ENCODE measurements around the gene B4GALNT4.
"Not testable (repeated sequence)": the region's sequence is repeated elsewhere in the genome, so short reads cannot be mapped to it uniquely, and the experiment has no call there.

B4GALNT4 gene

DNA sequence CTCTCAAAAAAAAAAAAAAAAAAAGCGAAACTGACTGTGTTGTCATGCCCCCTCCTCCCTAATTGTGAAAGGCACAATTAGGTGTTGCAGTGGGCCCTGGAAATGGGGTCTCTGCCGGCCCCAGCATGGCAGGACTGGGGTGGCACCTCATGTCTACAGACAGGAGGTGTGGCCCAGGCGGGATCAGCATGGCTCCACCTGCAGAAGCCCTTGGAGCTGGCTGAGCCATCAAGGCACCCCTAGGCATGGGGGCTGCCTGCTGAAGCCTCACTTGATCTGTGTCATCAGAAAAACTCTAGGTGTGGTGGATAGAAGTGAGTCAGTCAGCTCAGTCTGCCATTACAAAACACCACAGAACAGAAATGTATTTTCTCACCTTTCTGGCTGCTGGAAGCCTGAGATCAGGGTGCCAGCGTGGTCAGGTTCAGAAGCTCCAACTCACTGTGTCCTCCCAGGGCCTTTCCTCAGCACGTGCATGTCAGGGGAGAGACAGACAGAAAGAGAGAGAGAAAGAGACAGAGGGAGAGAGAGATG lies 10.1 kb upstream of the B4GALNT4 start:
- peak; percentile 25 for DNase-seq (ENCODE audit: low spot score)

DNA sequence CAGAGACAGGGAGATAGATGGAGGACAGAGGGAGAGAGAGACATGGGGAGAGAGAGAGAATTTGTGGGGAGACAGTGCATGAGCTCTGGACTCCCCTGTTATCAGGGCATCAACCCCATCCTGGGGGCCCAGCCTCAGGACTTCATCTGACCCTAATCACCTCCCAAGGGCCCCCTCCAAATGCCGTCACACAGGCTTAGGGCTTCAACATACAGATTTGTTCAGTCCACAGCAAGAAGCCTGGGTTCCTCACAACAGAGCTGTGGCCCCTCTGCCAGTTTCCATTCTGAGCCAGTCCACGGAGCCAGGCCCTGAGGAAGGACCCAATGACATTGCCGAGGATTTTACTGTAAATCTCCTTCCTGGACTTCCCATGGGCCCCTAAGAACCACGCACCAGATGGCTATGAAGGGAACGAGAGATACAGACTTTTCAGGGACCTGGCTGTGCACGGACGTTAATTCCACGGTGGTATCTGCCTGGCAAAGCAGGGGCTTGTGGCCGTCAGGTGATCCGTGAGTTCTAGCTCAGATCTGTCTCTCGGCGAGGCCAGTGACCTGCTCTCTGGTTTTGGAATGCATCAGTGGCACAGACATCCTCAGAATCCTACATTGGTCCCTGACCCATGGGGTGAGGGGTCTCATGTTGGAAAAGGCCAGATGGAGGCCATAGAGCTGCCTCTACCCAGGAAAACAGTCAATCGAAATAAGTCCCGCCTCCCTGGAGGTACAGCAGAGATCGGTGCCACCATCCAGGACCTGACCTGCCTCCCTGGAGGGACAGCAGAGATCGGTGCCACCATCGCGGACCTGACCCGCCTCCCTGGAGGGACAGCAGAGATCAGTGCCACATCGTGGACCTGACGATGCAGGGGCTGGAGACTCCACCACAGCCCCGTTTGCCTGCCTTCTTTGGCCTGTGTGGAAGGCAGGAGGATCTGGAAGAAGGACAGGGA lies 8.7 kb upstream of the B4GALNT4 start:
- DNase-seq (ENCODE audit: low spot score), result no peak

DNA sequence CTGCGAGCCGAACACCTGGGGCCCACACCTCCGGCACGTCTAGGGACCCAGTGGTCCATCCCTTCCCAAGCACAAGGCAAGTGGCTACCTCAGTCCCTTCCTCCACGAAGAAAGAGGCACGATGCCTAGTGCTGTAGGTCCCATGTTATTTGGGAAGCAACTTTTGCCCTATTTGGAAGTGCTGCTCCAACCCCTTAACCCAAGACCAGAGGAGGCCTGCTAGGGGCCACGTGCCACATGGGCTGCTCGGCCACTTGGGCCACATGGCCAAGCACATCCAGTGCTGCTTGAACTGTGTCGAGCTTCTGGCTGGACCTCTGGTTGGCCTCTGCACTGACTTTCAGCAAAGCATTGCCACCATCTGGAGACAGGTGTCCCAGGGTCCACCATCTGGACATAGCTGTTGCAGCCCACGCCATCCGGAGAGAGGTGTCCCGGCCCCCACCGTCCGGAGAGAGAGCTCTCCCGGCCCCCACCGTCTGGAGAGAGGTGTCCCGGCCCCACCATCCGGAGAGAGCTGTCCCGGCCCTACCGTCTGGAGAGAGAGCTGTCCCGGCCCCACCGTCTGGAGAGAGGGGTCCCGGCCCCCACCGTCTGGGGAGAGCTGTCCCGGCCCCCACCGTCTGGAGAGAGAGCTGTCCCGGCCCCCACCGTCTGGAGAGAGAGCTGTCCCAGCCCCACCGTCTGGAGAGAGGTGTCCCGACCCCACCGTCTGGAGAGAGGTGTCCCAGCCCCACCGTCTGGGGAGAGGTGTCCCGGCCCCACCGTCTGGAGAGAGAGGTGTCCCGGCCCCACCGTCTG lies 6.5 kb upstream of the B4GALNT4 start:
- no peak for DNase-seq (ENCODE audit: low spot score)

DNA sequence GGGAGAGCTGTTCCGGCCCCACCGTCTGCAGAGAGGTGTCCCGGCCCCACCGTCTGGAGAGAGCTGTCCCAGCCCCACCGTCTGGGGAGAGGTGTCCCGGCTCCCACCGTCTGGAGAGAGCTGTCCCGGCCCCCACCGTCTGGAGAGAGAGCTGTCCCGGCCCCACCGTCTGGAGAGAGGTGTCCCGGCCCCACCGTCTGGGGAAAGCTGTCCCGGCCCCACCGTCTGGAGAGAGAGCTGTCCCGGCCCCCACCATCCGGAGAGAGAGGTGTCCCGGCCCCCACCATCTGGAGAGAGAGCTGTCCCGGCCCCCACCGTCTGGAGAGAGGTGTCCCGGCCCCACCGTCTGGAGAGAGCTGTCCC lies 5.9 kb upstream of the B4GALNT4 start:
- not testable (repeated sequence) for DNase-seq (ENCODE audit: low spot score)

DNA sequence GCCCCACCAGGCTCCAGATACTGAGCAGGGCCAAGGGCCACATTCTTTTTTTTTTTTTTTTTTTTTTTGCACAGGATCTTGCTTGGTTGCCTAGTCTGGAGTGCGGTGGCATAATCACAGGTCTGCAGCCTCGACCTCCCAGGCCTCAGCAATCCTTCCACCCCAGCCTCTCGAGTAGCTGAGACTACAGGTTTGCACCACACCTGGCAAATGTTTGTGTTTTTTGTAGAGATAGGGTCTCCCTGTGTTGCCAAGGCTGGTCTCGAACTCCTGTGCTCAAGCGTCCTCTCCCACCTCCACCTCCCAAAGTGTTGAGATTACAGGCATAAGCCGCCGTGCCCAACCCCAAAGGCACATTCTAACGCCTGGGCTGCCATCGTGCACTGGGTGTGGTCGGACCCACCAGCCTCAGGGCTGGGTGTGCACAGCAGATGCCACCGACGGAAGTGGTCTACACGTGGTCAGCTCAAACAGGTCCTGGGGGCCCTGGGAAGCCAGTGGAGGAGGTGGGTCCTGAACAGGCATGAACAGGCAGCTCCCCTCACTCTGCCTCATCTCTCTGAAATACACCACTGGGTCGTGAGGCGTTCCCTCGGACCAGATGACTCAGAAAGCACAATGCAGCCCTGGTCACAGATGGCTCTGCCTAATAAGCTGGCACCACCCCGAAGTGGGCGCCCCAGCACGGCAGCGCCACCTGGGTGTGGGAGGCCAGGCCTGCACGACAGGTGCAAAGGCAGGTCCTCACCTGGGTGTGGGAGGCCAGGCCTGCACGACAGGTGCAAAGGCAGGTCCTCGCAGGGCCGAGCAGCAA lies 5.1 kb upstream of the B4GALNT4 start:
- DNase-seq (ENCODE audit: low spot score), result peak; percentile 53

DNA sequence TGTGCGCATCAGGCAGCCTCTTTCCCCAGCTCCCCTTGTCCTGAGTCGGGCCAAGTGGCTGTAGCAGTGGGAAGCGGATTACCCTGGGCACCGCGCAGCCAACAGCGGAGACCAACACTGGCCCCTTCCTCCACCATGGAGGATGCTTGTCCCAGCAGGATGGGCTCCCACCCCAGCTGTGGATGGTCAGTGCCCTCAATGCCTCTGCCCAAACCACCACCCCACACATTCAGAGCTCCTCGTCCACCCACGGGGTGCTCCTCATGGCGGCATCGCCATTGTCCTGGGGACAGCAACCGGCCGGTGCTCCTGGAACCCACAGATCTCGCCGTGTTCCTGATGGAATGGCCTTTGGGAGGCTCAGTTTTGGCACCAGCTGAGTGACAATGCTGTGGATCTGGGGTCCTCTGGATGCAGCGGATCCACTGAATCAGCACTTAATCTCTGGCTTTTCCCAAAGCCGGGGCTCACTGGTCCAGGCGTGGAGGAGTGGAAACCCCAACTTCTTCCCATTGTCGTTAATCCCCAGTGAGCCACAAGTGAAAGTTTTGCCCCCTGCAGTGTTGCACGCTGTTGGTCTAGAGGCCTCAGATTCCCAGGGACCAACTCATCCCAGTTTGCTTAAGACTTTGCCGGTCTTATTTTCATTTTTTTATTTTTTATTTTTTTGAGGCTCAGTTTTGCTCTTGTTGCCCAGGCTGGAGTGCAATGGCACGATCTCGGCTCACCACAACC lies 4.1 kb upstream of the B4GALNT4 start:
- DNase-seq (ENCODE audit: low spot score), result no peak

DNA sequence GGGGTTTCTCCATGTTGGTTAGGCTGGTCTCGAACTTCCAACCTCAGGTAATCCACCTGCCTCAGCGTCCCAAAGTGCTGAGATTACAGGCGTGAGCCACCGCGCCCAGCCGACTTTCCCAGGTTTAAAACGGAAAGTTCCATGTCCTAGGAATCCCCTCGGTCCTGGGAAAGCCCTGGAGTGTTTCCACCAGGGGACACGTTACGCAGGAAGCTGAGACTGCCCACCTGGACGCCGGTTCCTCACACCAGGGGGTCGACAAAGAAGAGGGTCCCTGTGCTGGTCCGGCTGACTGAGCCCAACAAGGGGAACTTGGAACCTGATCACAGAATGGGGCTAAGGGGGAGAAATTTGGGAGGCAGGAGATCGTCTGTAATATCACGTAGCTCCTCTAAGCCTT lies 3.5 kb upstream of the B4GALNT4 start:
- no peak for DNase-seq (ENCODE audit: low spot score)

DNA sequence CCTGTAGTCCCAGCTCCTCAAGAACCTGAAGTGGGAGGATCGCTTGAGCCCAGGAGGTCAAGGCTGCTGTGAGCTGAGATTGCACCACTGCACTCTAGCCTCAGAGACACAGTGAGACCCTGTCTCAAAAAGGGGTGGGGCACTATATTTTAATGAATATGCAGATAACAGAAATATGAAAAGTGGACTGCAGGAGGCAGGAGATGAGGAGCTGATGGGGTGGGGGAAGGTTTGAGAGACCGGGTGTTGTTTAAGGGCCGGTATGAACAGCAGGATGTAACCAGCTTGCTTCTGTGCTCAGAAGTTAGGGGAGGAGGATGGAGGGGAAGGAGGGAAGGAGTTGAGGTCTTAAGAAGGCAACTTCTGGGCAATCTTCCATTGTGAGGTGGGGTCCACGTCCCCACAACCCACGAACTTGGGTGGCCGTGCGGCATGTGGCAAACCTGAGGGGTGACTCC lies 1.3 kb upstream of the B4GALNT4 start:
- DNase-seq (ENCODE audit: low spot score), result no peak

DNA sequence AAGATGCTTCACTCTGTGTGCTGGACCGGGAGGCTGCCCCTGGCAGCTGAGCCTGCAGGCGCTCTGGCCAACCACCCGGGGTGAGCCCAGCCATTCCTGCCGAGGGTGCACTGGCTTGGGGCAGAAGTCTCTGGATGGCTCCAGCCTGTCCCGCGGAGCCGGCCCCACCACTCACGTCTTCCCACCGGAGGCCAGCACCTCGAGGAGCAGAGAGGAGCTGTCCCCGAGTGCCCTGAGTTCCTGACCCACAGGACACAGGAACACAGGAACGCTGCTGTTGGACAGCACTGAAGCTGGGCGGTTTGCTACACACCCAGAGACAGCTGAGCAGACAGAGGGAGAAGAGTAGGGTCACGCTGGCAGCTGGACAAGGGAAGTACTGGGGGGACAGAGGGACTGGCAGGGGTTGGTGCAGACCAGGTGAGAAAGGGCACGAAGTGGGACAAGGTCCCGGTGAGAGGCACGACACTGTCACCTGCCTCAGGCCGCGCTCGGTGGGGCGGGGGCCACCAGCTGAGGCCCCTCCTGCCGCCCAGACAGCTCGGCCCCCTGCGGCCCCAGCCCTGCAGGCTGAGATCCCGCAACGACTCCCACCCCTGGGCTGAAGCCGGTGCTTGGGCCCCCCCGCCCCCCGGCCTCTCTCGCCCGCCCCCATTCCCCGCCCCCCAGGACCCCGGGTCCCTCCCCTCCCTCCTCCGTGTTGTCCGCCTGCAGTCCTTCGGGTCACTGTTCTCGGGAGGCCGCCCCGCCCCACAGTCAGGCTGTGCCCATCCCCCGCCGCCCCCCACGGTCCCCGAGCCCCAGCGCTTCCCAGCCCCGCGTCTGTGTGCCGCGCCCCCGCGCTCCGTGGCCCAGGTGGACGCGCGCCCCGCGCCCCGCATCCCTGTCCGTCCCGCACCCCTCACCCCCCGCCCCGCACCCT lies 624 bp upstream of the B4GALNT4 start:
- no peak for DNase-seq (ENCODE audit: low spot score)

DNA sequence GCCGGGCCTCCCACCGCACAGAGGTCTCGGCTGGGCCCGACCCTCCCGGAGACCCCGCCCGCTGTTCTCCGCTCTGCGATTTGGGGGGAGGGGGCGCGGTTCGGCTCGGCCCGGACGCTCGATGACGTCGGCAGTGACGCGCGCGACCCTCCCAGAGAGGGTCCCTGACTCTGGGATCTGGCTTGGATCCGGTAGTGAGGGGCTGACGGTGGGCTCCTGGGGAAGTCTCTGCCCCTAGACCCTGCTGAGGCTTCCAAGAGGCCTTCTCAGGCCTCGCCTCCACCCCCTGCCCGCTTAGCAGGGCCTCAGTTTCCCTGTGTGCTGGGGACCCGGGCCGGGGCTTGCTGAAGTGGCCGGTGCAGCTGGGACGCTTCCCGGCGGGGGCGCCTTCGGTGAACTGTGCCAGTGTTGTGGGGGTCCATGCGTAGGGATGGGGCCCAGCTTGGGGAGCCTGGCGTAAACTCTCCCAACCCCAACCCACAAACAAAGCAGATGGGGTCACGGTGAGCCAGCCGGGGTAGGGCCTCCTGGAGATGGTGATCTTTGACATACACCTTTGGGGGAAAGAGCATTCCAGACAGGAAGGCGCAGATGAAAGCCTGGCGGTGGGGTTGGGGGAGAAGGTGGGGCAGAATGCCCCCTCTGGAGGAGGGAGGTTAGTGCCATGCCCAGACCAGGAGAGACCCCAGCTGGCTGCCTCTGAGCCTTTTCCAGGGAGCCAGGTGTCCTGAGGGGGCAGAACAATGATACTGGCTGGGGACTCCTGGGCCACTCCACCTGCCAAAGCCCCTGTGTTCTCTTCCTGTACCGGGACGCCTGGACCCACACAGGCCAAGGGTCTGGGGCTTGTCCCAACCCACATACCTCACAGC lies 1.0 kb downstream of the B4GALNT4 start:
- no peak for DNase-seq (ENCODE audit: low spot score)

DNA sequence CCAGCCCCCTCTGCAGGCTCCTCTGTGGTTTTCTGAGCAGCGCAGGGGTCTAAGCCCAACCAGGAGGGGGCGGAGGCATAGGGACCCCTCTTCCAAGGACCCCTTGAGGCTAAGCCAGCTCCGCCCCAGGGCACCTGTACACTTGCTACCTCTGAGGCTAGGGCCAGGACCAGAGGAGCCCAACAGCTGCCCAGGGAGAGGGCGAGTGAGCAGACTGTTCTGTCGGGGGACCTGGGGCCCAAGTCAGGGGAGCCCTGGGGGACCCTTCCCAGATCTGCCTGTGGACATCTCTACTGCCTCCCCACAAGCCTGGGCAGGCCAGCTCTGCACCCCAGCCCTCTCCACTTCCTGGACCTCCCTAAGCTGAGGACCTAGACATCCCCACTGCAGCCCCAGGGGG lies 1.8 kb downstream of the B4GALNT4 start:
- DNase-seq (ENCODE audit: low spot score), result no peak

DNA sequence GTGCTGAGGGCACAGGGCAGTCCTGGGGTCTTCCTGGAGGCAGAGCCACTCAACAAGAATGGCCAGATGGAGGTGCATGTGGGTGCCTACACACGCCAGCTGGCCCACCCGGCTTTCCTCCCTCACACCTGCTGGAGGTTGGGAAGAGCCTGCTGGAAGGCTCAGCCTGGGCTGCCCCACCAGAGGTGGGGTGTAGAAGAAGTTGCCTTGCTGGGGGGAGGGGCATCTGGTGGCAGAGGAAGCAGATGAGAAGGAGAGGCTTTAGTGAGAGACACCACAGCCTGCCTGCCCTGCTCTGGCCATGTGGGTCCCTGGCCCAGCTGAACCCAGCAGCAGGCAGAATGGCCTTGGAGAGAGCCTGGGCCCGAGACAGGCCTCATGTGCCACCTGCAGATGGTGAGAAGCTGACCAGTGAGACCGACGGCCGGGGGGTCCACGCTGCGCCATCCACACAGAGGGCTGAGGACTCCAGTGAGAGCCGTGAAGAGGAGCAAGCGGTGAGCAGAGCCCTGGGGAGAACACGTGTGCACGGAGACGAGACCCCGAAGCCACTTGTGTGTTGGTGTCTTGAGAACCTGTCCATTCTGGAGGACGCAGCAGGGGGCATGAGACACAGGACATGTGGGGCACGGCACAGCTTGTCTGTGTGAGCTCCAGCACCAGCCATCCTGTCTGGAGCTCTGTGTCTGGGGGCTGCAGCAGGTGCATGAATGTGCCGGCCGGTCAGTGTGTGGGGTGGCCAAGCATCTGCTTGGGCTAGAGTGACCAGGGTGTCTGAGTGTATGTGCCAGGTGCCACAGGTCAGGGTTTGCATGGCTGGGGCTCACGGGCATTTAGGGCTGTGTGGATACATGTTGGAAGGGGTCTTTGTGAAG lies 2.7 kb downstream of the B4GALNT4 start:
- DNase-seq (ENCODE audit: low spot score), result no peak

DNA sequence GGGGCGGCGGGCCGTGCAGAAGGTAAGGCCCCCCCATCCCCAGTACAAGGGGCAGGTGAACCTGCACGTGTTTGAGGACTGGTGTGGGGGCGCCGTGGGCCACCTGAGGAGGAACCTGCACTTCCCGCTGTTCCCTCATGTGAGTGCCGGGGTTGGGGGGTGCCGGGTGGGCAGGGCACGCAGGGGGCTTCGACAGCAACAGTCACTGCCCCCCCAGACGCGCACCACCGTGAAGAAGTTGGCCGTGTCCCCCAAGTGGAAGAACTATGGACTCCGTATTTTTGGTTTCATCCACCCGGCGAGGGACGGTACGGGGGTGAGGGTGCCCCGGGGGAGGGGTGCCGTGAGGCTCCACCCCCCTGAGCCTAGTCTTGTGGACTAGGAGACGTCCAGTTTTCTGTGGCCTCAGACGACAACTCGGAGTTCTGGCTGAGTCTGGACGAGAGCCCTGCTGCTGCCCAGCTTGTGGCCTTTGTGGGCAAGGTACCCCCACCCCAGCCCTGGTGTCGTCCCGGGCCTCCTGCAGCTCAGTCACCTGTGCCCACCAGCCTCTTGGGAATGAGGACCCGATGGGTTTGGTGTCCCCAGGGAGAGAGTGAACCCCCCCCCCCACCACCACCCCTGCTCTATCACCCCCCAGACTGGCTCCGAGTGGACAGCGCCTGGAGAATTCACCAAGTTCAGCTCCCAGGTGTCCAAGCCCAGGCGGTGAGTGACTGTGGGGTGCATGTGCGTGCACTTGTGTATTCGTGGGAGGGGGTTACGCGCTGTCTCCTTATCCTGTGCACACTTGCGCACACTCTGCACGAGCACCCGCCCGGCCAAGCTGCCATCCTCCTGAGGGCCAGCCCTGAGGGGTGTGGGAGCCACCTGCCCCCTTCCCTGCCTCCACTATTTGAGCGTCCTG lies 3.8 kb downstream of the B4GALNT4 start:
- no peak for DNase-seq (ENCODE audit: low spot score)

DNA sequence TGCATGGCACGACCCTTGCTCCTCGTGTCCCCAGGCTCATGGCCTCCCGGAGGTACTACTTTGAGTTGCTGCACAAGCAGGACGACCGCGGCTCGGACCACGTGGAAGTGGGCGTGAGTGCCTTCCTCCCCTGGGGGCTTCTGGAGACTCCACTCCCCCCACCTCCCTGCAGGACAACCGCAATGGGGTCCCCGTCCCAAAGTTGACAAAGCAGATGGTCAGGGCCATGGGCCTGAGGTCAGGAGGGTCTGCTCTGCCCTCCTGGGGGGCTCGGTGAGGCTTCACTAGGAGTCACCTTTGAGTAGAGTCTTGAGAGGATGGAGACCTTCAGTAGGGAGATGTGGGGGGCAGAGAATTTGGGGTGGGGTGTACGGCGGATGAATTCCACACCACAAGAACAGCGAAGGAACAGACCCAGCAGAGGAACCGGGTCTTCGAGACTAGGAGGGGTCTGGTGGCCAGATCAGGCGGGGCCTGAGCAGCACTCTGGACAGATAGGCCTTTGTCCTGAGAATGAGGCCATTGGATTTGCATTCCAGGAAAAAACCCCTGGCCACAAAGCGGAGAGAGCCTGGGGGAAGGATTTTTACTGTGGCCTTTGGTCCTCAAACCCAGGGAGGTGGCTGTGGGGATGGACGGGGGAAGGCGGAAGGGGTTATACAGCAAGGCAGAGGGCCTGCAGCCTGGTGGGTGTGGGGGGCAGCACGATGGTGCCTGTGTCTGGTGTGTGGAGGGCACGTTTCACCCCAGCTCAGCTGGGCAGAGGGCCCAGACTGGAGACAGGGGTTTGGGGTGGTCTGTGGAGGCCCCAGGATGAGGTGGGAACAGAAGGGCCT lies 4.6 kb downstream of the B4GALNT4 start:
- no peak for DNase-seq (ENCODE audit: low spot score)

DNA sequence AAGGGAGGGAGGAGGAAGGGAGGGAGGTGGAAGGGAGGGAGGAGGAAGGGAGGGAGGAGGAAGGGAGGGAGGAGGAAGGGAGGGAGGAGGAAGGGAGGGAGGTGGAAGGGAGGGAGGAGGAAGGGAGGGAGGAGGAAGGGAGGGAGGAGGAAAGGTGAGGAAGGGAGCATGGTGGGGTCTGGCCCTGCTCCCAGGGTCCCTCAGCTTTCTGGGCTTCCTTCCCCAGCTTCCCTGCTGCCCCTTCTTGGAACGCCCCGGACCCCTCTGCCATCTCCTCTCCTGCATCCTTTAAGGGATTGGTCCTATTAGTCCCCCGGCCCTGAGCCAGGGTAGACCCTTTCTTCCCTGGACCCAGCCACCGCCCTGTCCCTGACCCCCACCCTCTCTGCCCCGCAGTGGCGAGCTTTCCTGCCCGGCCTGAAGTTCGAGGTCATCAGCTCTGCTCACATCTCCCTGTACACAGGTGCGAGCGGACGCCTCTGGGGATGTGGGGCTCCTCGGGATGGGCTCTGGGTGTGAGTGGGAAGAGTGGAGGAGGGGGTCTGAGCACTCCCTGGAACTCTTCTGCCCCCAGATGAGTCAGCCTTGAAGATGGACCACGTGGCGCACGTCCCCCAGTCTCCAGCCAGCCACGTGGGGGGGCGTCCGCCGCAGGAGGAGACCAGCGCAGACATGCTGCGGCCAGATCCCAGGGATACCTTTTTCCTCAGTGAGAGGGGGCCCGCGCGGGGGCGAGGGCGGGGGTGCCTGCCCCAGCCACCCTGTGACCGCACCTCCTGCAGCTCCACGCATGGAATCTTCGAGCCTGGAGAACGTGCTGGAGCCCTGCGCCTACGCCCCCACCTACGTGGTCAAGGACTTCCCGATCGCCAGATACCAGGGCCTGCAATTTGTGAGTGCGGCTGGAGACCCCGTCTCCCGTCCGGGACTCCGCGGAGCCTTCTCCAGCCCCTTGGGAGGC lies 6.0 kb downstream of the B4GALNT4 start:
- no peak for DNase-seq (ENCODE audit: low spot score)

Measured in activated CD4-positive, alpha-beta T cell treated with anti-CD3 and anti-CD28 coated beads, Interleukin-2, Interleukin-4, amounts not matched to agents 100 ng/mL and 50 ng/mL, durations not matched to agents 16 hours and 8 hours (primary cell).